Peyer's patch (tissue), 4 donors: ENCODE measurements around the gene TAGLN3.

Experiments used
- CTCF ChIP-seq, 6 experiments: fragments of 450-650 bp in 4 of 6; fragments of 200-600 bp in 2 of 6; sonication (generic) in 1 of 6; IDR thresholded peaks; one replicate each; pipeline ENCODE4 v1.5.1; 2017 to 2019; ENCODE audit warnings: antibody characterized with exemption in 6 of 6, mild to moderate bottlenecking in 3 of 6, moderate library complexity in 1 of 6
- POLR2A ChIP-seq, 2 donors: fragments of 450-650 bp; IDR thresholded peaks; one replicate each; pipeline ENCODE4 v1.5.1; 2017; ENCODE audit warnings: antibody characterized with exemption in 2 of 2, mild to moderate bottlenecking in 2 of 2, moderate library complexity in 2 of 2

DNA sequence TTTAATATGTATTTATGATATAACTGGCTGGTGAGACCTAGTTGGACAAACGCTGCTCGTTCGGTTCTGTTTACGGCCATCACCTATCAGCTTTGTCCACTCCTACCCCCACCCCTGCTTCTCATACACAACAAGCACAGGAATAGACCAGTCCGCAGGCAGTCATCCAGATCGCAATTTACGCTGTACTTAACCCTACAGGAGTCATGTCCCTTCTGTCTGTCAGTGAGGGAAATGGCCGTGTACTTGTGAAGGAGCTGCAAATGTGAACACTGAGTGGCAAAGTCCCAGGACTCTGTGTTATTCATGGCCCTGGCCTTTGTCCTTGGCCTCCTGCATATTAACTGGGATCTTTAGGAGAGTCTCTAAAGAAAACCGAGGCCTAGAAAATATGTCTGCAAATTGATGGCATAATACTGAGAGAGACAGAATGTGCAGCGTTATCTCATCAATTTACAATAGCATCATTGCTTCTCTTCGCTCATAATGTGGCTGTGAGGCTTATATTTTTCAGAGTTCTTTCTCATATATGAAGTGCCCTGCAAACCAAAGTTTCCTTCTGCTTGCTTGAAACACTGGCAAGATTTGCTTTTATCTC lies 27.1 kb upstream of the TAGLN3 start:
- TF ChIP-seq CTCF (IDR thresholded peaks at IDR 0.05) (no peak), POLR2A (IDR thresholded peaks at IDR 0.05) (no peak)
